ENCODE measurements around the gene IGLL1. TPM values are rescaled to one million over a fixed set of nuclear protein-coding genes. Genes with fewer than 3 reads are reported as not detected.
A peak's percentile ranks its signal among the peaks of the same experiment; 100 is the strongest.

Gene IGLL1
- polyA plus RNA-seq, 6 donors from 2014 or later = not detected

DNA sequence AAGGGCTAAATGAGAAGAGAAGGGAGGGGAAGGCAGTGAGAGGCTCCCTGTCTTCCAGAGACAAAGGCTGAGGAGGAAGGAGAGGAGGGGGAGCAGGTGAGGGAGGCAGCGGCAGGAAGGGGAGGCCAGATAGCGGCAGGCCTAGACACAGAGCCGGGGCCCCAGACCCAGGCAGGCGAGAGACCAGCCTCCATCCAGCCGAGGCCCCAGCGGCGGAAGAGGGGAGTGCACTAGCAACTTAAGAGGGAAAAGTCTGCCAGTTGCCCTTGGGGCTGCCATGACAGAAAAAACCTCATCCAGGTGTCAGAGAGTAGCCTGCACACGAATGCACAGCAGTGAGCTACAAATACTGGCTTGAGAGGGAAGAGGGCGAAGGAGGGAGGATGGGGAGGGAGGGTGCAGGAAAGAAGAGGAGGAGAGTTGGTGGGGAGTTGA lies 46.7 kb downstream of the IGLL1 start:
- DNase-seq = no peak
- peaks cover 5 to 28% (median 28%) of the 10 kb centered on the region in 3 donors for H3K27me3 Mint-ChIP-seq
- H3K4me1 Mint-ChIP-seq = peaks cover 19 to 28% (median 23%) of the 10 kb centered on the region in 3 donors
- ATAC-seq (ENCODE audit: low read depth in 2 of 2) = peak; percentile 54 to 68
- no peaks in the 10 kb centered on the region for H3K36me3 Mint-ChIP-seq
- H3K4me3 Mint-ChIP-seq = peak overlapping the region in 1 of 8 donors; percentile 5
- H3K27ac Mint-ChIP-seq = peak overlapping the region in 3 of 6 donors; percentile 49 to 88 (median 52)
- H3K9me3 Mint-ChIP-seq = no peaks in the 10 kb centered on the region

DNA sequence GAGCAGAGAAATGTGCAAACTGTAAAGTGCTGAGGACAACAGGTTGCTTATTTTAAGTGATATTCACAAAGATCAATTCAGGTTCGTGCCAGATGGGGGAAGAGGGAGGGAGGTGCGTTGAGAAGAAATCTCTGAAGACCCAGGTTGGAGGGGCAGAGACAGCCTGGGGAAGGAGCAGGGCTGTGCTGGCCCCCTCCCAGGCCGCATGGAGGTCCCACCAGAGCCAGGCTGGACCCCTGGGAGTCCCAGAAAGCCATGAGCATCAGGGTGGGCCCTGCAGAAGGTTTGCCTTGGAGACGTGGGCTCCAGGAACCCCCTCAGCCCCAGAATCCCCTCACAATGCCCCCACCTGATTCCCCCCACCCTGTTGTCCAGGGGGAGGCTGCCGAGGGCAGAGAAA lies 47.4 kb downstream of the IGLL1 start:
- no peak for ATAC-seq (ENCODE audit: low read depth in 2 of 2)
- Mint-ChIP-seq H3K4me3 (no peak overlapping the region), H3K27me3 (peaks cover 5 to 30% (median 27%) of the 10 kb centered on the region in 3 donors), H3K36me3 (no peaks in the 10 kb centered on the region), H3K4me1 (peaks cover 24 to 34% (median 24%) of the 10 kb centered on the region in 3 donors), H3K27ac (peak overlapping the region in 1 of 6 donors; percentile 11), H3K9me3 (no peaks in the 10 kb centered on the region)
- DNase-seq = no peak

DNA sequence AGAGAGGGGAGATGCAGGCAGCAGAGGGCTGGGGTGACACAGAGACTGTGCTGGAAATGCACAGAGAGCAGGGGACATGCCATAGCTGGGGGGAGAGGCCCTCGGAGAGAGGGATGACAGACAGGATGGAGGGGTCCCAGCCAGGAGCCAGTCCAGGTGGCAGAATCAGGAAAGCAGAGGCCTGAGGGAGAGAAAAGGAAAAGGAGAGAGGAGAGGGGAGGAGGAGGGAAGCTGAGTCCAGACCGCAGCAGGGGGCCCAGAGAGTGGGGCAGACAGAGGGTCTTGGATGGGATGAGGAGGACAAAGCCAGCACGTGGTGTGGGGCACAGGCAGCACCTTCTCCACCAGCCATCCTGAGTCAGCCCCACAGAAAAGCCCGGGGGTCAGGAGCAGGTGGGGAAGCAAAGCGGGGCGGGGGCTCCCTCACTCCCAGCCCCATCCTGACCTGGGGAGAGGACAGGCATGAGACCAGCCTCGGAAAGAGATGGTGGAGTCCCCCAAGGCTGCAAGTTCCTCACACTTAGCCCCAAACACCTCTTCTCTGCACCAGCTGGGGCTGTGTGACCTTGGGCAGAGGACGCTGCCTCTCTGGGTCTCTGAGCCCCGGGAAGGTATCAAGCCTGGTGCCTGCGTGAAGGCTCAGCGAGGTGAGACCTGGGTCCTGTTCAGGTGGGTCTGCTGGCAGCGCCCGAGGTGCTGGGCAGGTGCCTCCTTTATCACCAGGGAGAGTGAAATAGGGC lies 48.0 kb downstream of the IGLL1 start:
- DNase-seq (no peak), ATAC-seq (ENCODE audit: low read depth in 2 of 2) (no peak)
- Mint-ChIP-seq H3K27me3 (peaks cover 8 to 35% (median 32%) of the 10 kb centered on the region in 3 donors), H3K4me3 (peak overlapping the region in 2 of 8 donors; percentile 9 to 13), H3K27ac (no peak overlapping the region), H3K36me3 (no peaks in the 10 kb centered on the region), H3K9me3 (no peaks in the 10 kb centered on the region), H3K4me1 (peaks cover 24 to 34% (median 27%) of the 10 kb centered on the region in 3 donors)

DNA sequence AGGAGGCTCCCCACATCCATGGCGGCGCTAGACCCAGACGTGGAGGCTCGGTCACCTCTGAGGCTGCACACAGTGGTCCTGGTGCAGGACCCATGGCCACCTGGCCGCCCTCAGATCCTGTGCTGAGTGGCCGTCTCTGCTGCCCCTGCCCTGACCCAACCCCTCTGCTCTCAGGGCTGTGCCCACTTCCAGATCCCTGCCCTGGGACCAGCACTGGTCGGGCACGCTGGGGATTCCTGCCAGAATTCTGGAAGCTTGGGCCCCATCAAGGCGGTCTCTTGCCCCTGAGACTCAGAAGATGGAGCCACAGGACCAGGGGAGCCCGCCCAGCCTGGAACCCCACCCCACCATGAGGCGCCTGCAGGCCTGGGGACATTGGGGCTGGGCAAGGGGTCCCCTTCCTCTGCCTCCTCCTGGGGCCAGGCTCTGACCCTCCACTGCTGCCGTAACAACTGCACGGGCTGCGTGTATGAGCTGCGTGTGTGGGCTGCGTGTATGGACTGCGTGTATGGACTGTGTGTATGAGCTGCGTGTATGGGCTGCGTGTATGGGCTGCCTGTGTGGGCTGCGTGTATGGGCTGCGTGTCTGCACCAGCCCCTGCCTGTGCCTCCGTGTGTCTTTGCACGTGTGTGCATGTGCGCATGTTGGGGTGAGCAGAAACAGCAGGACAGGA lies 48.7 kb downstream of the IGLL1 start:
- Mint-ChIP-seq H3K4me3 (peak overlapping the region in 1 of 8 donors; percentile 13), H3K27ac (no peak overlapping the region), H3K27me3 (peaks cover 9 to 37% (median 33%) of the 10 kb centered on the region in 3 donors), H3K4me1 (peaks cover 23 to 34% (median 28%) of the 10 kb centered on the region in 3 donors), H3K36me3 (no peaks in the 10 kb centered on the region), H3K9me3 (no peaks in the 10 kb centered on the region)
- no peak for DNase-seq
- ATAC-seq (ENCODE audit: low read depth in 2 of 2) = no peak

DNA sequence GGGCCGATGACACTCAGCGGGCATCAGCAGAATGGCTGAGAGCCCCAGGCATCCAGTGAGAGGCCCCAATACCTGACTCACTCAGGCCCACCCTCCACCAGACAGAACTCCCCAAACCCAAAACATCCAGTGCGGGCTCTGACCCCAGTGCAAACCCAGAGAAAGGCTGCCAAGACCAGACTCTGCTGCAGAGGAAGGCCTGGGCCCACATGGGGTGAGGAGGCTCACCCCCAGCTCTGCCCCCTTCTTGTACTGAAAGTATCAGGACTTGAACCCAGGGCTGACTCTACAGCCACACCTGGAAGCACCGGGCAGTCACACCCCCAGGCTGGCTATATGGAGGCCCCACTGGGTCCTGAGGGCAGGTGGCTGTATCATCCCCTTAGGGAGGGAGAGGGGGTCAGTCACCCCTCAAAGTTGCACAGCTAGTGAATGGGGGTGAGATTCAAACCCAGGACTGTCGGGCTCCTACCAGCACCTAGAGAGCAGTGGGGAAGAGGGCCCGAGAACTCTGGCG lies 49.3 kb downstream of the IGLL1 start:
- ATAC-seq (ENCODE audit: low read depth in 2 of 2) = no peak
- Mint-ChIP-seq H3K27me3 (peaks cover 9 to 37% (median 33%) of the 10 kb centered on the region in 3 donors), H3K4me1 (peaks cover 17 to 28% (median 27%) of the 10 kb centered on the region in 3 donors), H3K4me3 (no peak overlapping the region), H3K27ac (no peak overlapping the region), H3K9me3 (no peaks in the 10 kb centered on the region), H3K36me3 (no peaks in the 10 kb centered on the region)
- no peak for DNase-seq

DNA sequence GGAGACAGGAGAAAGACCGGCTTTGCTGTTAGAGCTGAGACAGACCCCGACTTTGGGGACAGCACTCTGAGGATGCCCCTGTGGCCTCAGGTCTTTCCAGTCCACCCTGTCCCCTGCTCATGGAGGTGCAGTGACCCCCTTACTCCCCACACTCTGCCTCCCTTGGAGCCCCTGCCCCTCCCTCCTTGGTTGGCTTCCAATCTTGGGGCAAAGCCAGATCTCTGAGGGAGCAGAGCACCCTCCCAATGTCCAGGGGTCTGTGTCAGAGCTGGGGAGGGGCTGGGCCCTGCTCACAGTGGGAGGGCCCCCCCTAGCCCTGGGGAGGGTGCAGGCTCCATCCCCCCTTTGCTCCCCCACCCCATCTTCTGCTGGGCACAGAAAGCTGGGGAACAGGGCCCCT lies 50.0 kb downstream of the IGLL1 start:
- Mint-ChIP-seq H3K9me3 (peaks cover 0 to 3% (median 0%) of the 10 kb centered on the region in 7 donors), H3K4me3 (no peak overlapping the region), H3K36me3 (no peaks in the 10 kb centered on the region), H3K4me1 (peaks cover 14 to 25% (median 23%) of the 10 kb centered on the region in 3 donors), H3K27ac (no peak overlapping the region), H3K27me3 (peaks cover 14 to 37% (median 36%) of the 10 kb centered on the region in 3 donors)
- ATAC-seq (ENCODE audit: low read depth in 2 of 2) (no peak), DNase-seq (no peak)

DNA sequence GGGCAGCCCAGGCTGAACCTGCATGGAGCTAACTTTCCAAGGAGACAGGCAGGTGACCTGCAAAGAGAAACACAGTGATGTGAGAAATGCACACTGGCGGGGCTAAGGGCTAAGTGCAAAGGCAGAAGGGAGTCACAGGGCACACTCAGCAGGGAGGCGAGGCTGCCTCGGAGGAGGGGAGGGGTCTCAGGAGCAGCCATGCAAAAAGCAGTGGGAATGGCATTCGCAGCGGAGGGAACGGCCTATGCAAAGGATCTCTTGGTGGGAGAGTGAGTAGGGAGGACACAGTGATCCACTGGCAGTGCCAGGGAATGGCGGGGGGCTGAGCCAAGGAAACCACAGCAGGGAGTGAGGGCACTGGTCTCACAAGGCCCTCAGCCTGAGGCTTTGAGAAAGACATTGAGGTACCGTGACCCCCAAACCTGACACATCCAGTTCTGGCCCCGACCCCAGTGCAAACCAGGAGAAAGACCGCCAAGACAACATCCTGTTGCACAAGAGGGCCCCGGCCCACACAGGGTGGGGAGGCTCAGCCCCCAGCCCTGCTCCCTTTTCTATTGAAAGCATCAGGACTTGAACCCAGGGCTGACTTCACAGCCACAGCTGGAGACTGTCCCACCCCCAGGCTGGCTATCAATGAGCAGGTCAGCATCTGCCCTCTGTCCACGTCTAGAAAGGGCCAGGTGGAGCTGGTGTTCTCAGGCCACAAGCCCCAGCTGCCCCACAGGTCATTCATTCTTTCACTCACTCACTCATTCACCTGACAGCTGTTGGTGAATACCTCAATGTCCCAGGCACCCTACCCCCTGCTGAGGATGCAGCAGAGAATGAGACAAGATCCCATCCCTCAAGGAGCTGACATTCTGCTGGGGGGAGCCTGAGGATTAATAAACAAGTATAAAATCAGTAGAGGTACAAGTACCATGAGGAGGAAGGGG lies 50.7 kb downstream of the IGLL1 start:
- Mint-ChIP-seq H3K4me1 (peaks cover 14 to 25% (median 23%) of the 10 kb centered on the region in 3 donors), H3K36me3 (no peaks in the 10 kb centered on the region), H3K4me3 (no peak overlapping the region), H3K27ac (peak overlapping the region in 2 of 6 donors; percentile 50 to 88), H3K9me3 (peaks cover 0 to 3% (median 0%) of the 10 kb centered on the region in 7 donors), H3K27me3 (peaks cover 16 to 39% (median 37%) of the 10 kb centered on the region in 3 donors)
- ATAC-seq (ENCODE audit: low read depth in 2 of 2) (no peak), DNase-seq (no peak)

DNA sequence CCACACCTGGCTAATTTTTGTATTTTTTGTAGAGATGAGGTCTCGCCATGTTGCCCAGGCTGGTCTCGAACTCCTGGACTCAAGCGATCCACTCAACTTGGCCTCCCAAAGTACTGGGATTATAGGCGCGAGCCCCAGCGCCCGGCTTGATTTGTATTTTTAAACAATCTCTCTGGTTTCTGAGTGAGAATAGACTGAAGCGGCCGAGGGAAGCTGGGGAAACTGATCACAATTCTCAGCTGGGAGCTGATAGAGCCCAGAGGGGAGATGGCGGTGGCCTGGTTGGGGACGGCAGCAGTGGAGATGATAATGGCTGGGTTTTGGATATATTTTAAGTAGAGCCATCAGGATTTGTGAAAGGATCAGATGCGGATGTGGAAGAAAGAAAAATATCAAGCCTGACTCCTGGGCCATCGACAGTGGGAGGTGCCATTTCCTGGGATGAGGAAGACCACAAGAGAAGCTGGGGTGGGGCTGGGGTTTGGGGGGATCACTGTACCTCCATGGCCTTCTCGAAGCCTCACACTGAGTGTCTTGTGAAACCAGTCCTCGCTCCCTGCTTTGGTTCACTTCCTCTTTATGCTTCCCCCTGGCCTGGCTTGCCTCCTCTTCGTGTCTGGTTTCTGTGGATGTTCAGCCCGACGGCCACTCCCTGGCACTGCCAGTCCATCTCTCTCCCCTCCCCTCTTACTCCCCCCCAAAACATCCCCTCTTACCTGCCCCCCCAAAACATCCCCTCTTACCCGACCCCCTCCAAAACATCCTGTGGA lies 51.9 kb downstream of the IGLL1 start:
- peaks cover 0 to 3% (median 0%) of the 10 kb centered on the region in 7 donors for H3K9me3 Mint-ChIP-seq
- DNase-seq = peak; percentile 35
- H3K4me1 Mint-ChIP-seq = peaks cover 12 to 20% (median 18%) of the 10 kb centered on the region in 3 donors
- peak overlapping the region in 3 of 6 donors; percentile 31 to 74 (median 50) for H3K27ac Mint-ChIP-seq
- H3K4me3 Mint-ChIP-seq = peak overlapping the region in 1 of 8 donors; percentile 42
- ATAC-seq (ENCODE audit: low read depth in 2 of 2) = peak; percentile 76 to 97
- peaks cover 16 to 33% (median 32%) of the 10 kb centered on the region in 3 donors for H3K27me3 Mint-ChIP-seq
- H3K36me3 Mint-ChIP-seq = no peaks in the 10 kb centered on the region

DNA sequence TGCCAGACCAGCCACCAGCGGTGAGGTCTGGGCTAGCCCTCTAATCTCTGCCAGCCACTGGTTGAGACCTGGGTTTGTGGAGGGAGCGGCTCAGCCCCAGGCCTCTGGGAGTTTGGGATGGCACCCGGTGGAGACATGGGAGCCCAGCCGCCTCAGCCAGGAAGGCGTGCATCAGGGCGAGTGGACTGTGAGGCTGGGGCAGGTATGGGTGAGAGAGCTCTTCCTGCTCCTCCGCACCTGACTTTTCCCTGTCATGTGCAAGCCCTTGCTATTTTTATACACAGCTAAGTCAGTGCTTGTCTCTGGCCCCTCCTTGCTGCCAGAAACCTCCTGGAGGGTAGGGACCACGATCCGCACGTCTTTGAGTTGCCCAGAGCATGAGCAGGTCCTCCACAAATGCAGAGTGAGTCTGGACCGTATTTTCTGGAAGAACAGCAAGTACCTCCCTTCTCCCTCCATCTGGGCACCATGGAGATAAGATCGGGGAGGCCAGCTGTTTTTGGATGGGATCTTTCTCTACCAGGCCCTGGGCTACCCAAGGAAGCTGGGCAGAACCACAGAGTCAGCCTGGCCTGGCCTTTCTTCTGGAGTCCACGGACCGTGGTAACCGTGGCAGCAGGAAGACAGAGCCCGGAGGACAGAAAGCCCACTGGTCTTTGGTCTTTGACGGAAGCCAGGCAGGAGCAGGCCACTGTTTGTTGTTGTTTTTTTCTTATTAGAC lies 53.3 kb downstream of the IGLL1 start:
- Mint-ChIP-seq H3K27ac (no peak overlapping the region), H3K36me3 (no peaks in the 10 kb centered on the region)

DNA sequence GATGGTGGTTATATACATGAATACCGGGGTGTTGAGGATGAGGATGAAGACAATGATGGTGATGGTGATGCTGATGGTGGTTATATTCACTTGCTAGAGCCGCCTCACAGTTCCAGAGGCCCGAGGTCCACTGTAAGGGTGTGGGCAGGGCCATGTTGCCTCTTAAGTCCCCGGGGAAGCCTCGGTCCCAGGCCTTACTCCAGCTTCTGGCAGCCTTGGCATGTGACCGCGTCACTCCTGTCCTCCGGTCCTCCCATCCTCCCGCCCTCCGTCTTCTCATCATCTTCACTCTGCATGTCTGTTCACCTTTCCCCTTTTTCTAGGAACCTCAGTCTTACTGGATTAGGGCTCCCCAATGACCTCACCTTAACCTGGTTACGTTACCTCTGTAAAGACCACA lies 54.6 kb downstream of the IGLL1 start:
- peak overlapping the region in 1 of 6 donors; percentile 47 for H3K27ac Mint-ChIP-seq
- ATAC-seq (ENCODE audit: low read depth in 2 of 2) (no peak), DNase-seq (no peak)
- H3K9me3 Mint-ChIP-seq = peaks cover 0 to 3% (median 0%) of the 10 kb centered on the region in 7 donors
- H3K4me3 Mint-ChIP-seq = peak overlapping the region in 1 of 8 donors; percentile 46
- no peaks in the 10 kb centered on the region for H3K36me3 Mint-ChIP-seq
- peaks cover 13 to 23% (median 16%) of the 10 kb centered on the region in 3 donors for H3K4me1 Mint-ChIP-seq
- H3K27me3 Mint-ChIP-seq = peaks cover 10 to 32% (median 24%) of the 10 kb centered on the region in 3 donors

More for the DNA sequence above, 53.3 kb downstream of the IGLL1 start:
- ATAC-seq (ENCODE audit: low read depth in 2 of 2) (no peak), DNase-seq (no peak)
- Mint-ChIP-seq H3K4me3 (no peak overlapping the region), H3K4me1 (peaks cover 15 to 19% (median 16%) of the 10 kb centered on the region in 3 donors), H3K9me3 (peaks cover 0 to 3% (median 0%) of the 10 kb centered on the region in 7 donors), H3K27me3 (peaks cover 13 to 26% (median 23%) of the 10 kb centered on the region in 3 donors)

DNA sequence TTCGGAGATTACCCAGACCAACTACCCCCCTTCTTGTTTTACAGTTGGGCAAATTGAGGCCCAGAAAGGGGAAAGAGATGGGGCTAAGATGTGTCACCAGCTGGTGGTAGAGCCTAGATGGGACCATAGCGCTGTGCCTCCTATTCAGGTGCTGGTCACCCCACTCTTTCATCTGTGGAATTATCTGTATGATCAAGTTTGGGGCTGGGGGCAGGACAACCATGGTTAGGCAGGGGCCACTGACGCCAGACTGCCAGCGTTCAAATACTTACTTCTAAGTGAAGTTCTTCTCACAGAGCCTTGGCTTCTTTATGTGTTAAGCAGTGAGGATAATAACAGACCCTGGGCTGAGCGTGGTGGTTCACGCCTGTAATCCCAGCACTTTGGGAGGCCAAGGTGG lies 55.9 kb downstream of the IGLL1 start:
- peaks cover 0 to 3% (median 0%) of the 10 kb centered on the region in 7 donors for H3K9me3 Mint-ChIP-seq
- H3K27ac Mint-ChIP-seq = peak overlapping the region in 1 of 6 donors; percentile 24

More for the DNA sequence above, 55.9 kb downstream of the IGLL1 start:
- peaks cover 10 to 33% (median 24%) of the 10 kb centered on the region in 3 donors for H3K27me3 Mint-ChIP-seq
- H3K36me3 Mint-ChIP-seq = no peaks in the 10 kb centered on the region
- ATAC-seq (ENCODE audit: low read depth in 2 of 2) = no peak
- no peak overlapping the region for H3K4me3 Mint-ChIP-seq
- H3K4me1 Mint-ChIP-seq = peaks cover 13 to 23% (median 15%) of the 10 kb centered on the region in 3 donors
- DNase-seq = no peak

Data from naive B cell (primary cell).